Measurements from ENCODE around the gene LGALS3BP. TPM values are rescaled to one million over a fixed set of nuclear protein-coding genes. Genes with fewer than 3 reads are reported as not detected.
"Not testable (repeated sequence)": the region's sequence is repeated elsewhere in the genome, so short reads cannot be mapped to it uniquely, and the experiment has no call there.

Gene LGALS3BP
- total RNA-seq, 2 experiments from 2014 or later, result 64.4 to 71.2 TPM

DNA sequence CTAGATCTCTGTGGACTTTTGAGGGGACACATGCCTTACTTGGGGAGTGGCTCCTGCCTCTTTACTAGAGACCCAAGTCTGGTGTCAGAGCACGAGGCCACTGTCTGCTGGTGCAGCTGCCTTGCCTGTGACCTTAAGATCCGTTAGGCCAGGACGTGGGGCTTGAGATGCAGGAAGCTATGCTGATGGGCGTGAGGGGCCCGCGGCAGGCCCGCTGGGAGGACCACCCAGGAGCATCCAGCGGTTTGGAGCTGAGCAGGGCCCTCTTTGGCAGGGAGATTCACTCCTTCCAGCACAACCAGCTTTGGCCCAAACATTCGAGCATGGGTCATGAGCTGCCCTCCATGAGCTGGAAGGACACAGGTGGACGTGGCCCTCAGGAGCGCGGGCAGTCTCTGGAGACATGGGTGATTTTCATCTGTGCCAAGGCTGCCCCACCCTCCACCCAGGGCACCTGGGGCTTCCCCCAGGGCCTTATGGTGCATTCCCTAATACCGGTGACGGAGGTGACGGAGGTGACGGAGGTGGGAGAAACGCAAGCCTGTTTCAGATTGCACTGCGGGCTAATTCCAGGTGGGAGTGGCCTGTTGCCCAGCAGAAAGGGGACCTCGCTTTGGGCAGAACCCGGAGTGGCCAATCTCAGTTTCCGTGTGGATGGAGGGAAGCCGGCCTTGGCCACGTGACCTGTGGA lies 12.7 kb downstream of the LGALS3BP start:
- intact Hi-C loops (cut with DNase I, micrococcal nuclease), result no loop called here
- H3K36me3 Mint-ChIP-seq (ENCODE audit: low read depth), result peaks cover 10% of the 10 kb centered on the region
- no peak overlapping the region for H3K27ac Mint-ChIP-seq
- peaks cover 6% of the 10 kb centered on the region for H3K4me1 Mint-ChIP-seq
- no peaks in the 10 kb centered on the region for H3K27me3 Mint-ChIP-seq
- ChIA-PET CTCF (interaction anchor here (0.6 to 1.1 kb wide), 5 partner anchors 13 to 650 kb away, joined by 3 to 4 read pairs (median 3); no protein-coding TSS in a partner anchor), POLR2A (no interaction called here)
- H3K9me3 Mint-ChIP-seq (ENCODE audit: low read depth), result no peaks in the 10 kb centered on the region
- no peak for DNase-seq
- no peak for ATAC-seq
- no peak overlapping the region for H3K4me3 Mint-ChIP-seq

DNA sequence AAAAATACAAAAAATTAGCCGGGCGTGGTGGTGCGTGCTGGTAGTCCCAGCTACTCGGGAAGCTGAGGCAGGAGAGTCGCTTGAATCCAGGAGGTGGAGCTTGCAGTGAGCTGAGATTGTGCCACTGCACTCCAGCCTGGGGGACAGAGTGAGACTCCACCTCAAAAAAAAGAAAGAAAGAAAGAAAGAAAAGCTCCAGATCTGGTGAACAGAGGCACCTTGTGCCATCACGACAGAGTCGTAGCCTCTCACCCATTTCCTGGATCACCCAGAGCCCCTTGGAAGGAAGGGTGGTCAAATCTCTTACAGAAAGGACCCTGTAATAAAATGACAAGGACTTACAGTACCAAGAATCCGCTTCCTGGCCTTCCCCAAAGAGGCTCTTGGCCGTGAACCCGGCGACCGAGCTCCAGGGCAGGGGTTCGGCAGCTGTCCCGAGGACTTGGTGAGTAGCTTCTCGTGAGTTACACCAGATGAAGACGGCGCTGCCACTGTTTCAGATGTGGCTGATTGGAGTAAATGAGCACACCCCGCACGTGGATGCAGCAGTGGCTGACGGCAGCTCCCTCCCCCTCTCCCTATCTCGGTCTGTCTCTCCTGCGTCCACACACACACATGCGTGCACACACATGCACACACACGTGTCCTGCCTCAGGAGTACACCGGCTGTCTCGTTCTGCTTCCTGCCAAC lies 13.5 kb downstream of the LGALS3BP start:
- no peak for DNase-seq
- Mint-ChIP-seq H3K27ac (no peak overlapping the region), H3K27me3 (no peaks in the 10 kb centered on the region), H3K4me3 (no peak overlapping the region), H3K4me1 (peaks cover 4% of the 10 kb centered on the region), H3K9me3 (ENCODE audit: low read depth) (no peaks in the 10 kb centered on the region), H3K36me3 (ENCODE audit: low read depth) (peaks cover 10% of the 10 kb centered on the region)
- ChIA-PET POLR2A (interaction anchor here (0.7 to 0.9 kb wide), 2 partner anchors 18 to 40 kb away, joined by 3 read pairs; no protein-coding TSS in a partner anchor), CTCF (interaction anchor here (0.8 to 1.1 kb wide), 3 partner anchors 12 to 100 kb away, joined by 3 to 4 read pairs (median 4); no protein-coding TSS in a partner anchor)
- ATAC-seq, result no peak
- intact Hi-C loops (cut with DNase I, micrococcal nuclease), result no loop called here

DNA sequence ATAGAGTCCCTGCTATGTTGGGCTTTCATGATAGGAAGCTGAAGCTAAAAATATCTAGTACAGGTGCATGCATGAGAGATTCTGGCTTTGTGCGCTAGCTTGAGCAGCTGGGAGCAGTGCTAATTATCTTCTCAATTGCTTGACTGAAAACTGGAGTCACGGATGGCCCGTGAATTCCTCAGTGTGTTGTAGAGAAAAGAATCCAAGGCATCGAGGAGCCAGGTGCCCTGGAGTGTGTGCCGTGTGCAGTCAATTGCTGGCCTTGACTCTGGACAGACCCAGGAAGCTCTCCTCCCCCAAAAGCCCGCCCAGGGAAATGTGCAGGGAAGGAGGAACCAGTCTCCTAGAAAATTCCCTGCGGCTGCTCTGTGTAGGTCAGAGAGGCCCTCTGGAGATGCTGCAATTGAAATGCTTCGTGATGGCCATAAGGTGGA lies 14.2 kb downstream of the LGALS3BP start:
- ChIA-PET POLR2A (interaction anchor here (0.6 to 0.9 kb wide), 3 partner anchors 19 to 41 kb away, joined by 3 read pairs; no protein-coding TSS in a partner anchor), CTCF (interaction anchor here (0.8 to 2.5 kb wide), 6 partner anchors 12 to 520 kb away, joined by 3 to 6 read pairs (median 4); no protein-coding TSS in a partner anchor)
- peaks cover 6% of the 10 kb centered on the region for H3K36me3 Mint-ChIP-seq (ENCODE audit: low read depth)
- H3K4me3 Mint-ChIP-seq, result no peak overlapping the region
- H3K9me3 Mint-ChIP-seq (ENCODE audit: low read depth), result no peaks in the 10 kb centered on the region
- no peaks in the 10 kb centered on the region for H3K4me1 Mint-ChIP-seq
- no peak overlapping the region for H3K27ac Mint-ChIP-seq
- DNase-seq (no peak), ATAC-seq (no peak)
- no peaks in the 10 kb centered on the region for H3K27me3 Mint-ChIP-seq
- intact Hi-C loops (cut with DNase I, micrococcal nuclease), result no loop called here

DNA sequence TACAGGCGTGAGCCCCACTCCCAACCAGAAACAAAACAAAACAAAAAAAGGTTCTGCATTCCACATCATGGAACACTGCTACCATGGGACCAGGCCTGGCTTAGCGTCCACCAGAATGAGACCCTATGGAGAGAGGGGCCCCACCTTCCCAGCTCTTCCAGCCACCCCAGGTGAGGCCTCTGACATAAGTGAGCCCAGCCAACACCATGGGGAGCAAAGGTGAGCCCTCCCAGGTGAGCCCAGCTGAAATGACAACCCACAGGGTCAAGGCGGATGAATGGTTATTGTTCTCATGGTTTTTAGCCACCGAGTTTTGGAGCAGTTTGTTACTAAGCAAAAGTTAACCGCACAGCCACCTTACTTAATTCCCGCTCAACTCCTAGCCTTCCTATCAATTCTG lies 16.3 kb downstream of the LGALS3BP start:
- H3K27ac Mint-ChIP-seq, result no peak overlapping the region
- no peaks in the 10 kb centered on the region for H3K27me3 Mint-ChIP-seq
- no peak overlapping the region for H3K4me3 Mint-ChIP-seq
- ChIA-PET CTCF (interaction anchor here (1.2 to 2.5 kb wide), 2 partner anchors 97 to 814 kb away, joined by 3 to 6 read pairs; no protein-coding TSS in a partner anchor), POLR2A (no interaction called here)
- no peaks in the 10 kb centered on the region for H3K36me3 Mint-ChIP-seq (ENCODE audit: low read depth)
- no peaks in the 10 kb centered on the region for H3K9me3 Mint-ChIP-seq (ENCODE audit: low read depth)
- intact Hi-C loops (cut with DNase I, micrococcal nuclease), result no loop called here
- H3K4me1 Mint-ChIP-seq, result no peaks in the 10 kb centered on the region
- no peak for DNase-seq
- ATAC-seq, result no peak

DNA sequence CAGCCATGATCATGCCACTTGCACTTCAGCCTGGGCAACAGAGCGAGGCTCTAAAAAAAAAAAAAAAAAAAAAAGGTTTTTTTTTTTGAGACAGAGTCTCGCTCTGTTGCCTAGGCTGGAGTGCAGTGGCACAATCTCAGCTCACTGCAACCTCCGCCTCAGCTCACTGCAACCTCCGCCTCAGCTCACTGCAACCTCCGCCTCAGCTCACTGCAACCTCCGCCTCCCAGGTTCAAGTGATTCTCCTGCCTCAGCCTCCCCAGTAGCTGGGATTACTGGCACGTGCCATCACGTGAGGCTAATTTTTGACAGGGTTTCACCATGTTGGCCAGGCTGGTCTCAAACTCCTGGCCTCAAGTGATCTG lies 16.8 kb downstream of the LGALS3BP start:
- H3K4me1 Mint-ChIP-seq; H3K27ac Mint-ChIP-seq; intact Hi-C loops (cut with DNase I, micrococcal nuclease); H3K4me3 Mint-ChIP-seq; H3K9me3 Mint-ChIP-seq (ENCODE audit: low read depth); DNase-seq; ATAC-seq; H3K36me3 Mint-ChIP-seq (ENCODE audit: low read depth); H3K27me3 Mint-ChIP-seq; POLR2A ChIA-PET: not testable (repeated sequence)
- CTCF ChIA-PET, result interaction anchor here (2.5 kb wide), 1 partner anchor 97 kb away, joined by 6 read pairs; no protein-coding TSS in a partner anchor

DNA sequence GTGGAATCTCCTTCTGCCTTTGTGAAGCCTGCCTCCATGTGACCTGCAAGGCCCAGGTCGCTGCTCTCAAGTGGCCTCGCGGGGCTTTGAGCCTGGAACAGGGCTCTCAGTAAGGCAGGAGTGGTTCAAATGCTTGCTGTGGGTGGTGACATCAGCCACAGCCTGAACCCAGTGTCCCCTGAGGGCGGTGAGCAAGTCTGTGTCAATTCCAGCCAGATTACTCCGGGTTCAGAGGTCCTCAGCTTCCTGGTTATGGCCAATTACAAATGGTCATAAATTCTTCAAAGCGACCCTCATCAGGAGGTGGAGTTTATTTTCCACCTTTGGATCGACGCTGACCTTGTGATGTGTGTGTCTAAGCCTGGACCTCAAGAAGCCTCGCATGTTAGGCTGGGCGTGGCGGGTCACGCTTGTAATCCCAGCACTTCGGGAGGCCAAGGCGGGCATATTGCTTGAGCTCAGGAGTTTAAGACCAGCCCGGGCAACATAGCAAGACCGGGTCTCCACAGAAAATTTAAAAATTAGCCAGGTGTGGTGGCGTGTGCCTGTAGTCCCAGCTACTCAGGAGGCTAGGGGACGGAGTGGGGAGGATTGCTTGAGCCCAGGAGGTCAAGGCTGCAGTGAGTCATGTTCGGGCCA lies 17.3 kb downstream of the LGALS3BP start:
- no peak overlapping the region for H3K4me3 Mint-ChIP-seq
- H3K36me3 Mint-ChIP-seq (ENCODE audit: low read depth), result no peaks in the 10 kb centered on the region
- H3K4me1 Mint-ChIP-seq, result no peaks in the 10 kb centered on the region
- intact Hi-C loops (cut with DNase I, micrococcal nuclease), result no loop called here
- H3K27me3 Mint-ChIP-seq, result no peaks in the 10 kb centered on the region
- H3K27ac Mint-ChIP-seq, result no peak overlapping the region
- no peak for ATAC-seq
- POLR2A ChIA-PET, result no interaction called here
- no peaks in the 10 kb centered on the region for H3K9me3 Mint-ChIP-seq (ENCODE audit: low read depth)
- CTCF ChIA-PET, result interaction anchor here (0.8 kb wide), 1 partner anchor 8 kb away, joined by 4 read pairs; no protein-coding TSS in a partner anchor
- DNase-seq, result no peak

DNA sequence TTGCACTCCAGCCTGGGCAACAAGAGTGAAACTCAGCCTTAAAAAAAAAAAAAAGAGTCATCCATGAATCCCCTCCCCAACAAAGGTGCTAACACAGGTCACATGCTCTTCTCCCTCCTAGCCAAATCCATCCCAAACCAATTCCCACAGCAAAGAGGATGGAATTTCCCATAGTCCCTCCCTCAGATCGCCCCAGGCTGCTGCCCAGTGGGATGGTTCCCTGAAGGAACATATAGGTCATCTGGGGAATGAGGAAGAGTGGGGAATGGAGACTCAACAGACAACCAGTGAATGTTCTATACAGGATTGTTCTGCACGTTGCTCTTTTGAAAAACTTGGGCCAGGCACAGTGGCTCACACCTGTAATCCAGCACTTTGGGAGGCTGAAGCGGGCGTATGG lies 18.2 kb downstream of the LGALS3BP start:
- Mint-ChIP-seq H3K4me1 (no peaks in the 10 kb centered on the region), H3K27me3 (no peaks in the 10 kb centered on the region), H3K36me3 (ENCODE audit: low read depth) (no peaks in the 10 kb centered on the region), H3K4me3 (no peak overlapping the region), H3K9me3 (ENCODE audit: low read depth) (no peaks in the 10 kb centered on the region), H3K27ac (no peak overlapping the region)
- no peak for ATAC-seq
- ChIA-PET CTCF (interaction anchor here (0.8 to 1.3 kb wide), 2 partner anchors 9 to 96 kb away, joined by 4 read pairs; no protein-coding TSS in a partner anchor), POLR2A (no interaction called here)
- DNase-seq, result no peak
- intact Hi-C loops (cut with DNase I, micrococcal nuclease), result no loop called here

DNA sequence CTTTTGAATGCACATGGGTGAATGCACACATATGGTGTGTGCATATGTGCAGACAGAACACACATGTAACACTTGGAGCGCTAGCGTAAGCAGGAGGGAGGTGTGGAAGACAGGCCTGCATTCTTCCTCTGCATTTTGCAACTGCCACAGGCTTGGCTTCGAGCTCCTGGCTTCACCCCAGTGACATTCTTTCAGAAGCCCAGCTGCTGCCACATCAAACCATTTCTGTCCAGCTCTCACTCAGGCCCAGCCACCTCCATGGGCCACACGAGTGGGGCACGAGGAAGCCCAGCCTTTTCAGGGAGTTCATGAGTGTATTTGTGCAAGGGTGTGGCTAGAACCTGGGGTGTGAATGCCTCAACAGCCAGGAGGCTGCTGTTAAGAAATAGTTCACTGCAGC lies 18.8 kb downstream of the LGALS3BP start:
- H3K4me3 Mint-ChIP-seq, result no peak overlapping the region
- no peak for DNase-seq
- no peaks in the 10 kb centered on the region for H3K27me3 Mint-ChIP-seq
- no peaks in the 10 kb centered on the region for H3K4me1 Mint-ChIP-seq
- intact Hi-C loops (cut with DNase I, micrococcal nuclease), result no loop called here
- H3K36me3 Mint-ChIP-seq (ENCODE audit: low read depth), result no peaks in the 10 kb centered on the region
- H3K9me3 Mint-ChIP-seq (ENCODE audit: low read depth), result no peaks in the 10 kb centered on the region
- ChIA-PET CTCF (interaction anchor here (1.1 to 1.3 kb wide), 2 partner anchors 11 to 95 kb away, joined by 4 to 6 read pairs; no protein-coding TSS in a partner anchor), POLR2A (no interaction called here)
- no peak overlapping the region for H3K27ac Mint-ChIP-seq
- ATAC-seq, result no peak

DNA sequence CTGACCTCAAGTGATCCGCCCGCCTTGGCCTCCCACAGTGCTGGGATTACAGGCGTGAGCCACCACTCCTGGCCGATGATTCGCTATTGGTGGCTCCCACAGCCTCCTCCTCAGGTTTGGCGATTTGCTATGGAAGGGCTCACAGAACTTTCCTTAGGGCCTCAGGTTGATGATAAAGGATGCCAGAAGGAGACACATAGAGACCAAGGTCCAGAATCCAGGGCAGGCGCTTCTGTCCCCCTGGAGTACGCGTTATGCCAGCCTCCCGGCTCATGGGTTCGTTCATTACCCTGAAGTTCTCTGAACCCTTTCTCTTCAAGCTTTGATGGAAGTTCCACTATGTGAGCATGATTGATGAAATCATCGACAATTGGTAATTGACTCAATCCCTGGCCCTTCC lies 19.9 kb downstream of the LGALS3BP start:
- Mint-ChIP-seq H3K27me3 (no peaks in the 10 kb centered on the region), H3K9me3 (ENCODE audit: low read depth) (no peaks in the 10 kb centered on the region), H3K27ac (no peak overlapping the region), H3K4me3 (no peak overlapping the region), H3K4me1 (peaks cover under 1% of the 10 kb centered on the region), H3K36me3 (ENCODE audit: low read depth) (no peaks in the 10 kb centered on the region)
- ChIA-PET POLR2A (no interaction called here), CTCF (interaction anchor here (0.6 to 1.1 kb wide), 3 partner anchors 12 to 1785 kb away, joined by 3 to 6 read pairs (median 4); no protein-coding TSS in a partner anchor)
- intact Hi-C loops (cut with DNase I, micrococcal nuclease), result no loop called here
- ATAC-seq (no peak), DNase-seq (no peak)

DNA sequence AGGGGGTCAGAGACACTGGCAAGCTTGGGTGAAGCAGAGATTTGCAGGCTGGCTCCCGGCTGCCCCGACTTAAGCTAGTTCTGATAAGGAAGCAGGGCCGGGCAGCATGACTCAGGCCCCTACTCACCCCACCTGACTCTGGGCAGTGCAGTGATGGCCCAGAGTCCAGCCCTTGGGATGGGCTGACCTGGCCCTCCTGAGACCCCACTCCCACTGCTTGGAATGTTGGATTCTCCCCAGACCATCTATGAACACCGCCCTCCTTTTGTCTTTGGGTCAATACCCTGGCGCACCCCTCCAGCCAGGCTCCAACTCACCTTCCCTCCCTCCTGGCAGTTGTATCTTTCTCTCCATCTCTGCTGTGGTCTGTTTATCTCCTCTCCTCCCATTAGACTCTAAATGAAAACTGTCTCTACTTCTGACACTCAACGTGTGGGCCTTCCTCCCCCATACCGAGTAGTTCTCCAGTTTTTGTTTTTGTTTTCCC lies 21.0 kb downstream of the LGALS3BP start:
- H3K9me3 Mint-ChIP-seq (ENCODE audit: low read depth), result no peaks in the 10 kb centered on the region
- POLR2A ChIA-PET, result no interaction called here
- DNase-seq (no peak), ATAC-seq (no peak)
- peaks cover 4% of the 10 kb centered on the region for H3K4me1 Mint-ChIP-seq
- H3K27ac Mint-ChIP-seq, result no peak overlapping the region
- CTCF ChIA-PET, result interaction anchor here (0.6 kb wide), 1 partner anchor 92 kb away, joined by 3 read pairs; no protein-coding TSS in a partner anchor
- intact Hi-C loops (cut with DNase I, micrococcal nuclease), result no loop called here
- H3K27me3 Mint-ChIP-seq, result no peaks in the 10 kb centered on the region
- H3K4me3 Mint-ChIP-seq, result no peak overlapping the region
- no peaks in the 10 kb centered on the region for H3K36me3 Mint-ChIP-seq (ENCODE audit: low read depth)

DNA sequence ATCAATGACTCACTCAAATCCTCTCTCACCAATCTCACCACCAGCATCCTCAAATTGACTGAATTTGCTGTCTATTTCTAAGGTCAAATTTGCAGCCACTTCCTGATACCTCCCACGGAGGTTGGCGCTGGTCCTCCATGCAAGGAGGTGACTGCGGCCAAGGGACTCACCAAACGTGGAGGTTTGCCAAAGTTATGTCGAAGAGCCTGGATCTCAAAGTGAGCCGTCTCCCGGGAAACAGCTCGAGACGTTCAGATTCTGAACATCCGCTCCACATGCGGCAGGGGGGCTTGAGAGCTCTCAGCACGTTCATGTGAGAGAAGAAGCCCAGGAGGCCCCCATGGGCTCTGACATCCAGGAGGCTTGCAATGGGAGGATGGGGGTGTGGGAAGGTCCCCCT lies 22.6 kb downstream of the LGALS3BP start:
- CTCF ChIA-PET, result interaction anchor here (0.6 kb wide), 1 partner anchor 8 kb away, joined by 3 read pairs; no protein-coding TSS in a partner anchor

More for the DNA sequence above, 22.6 kb downstream of the LGALS3BP start:
- Mint-ChIP-seq H3K4me3 (no peak overlapping the region), H3K4me1 (peaks cover 4% of the 10 kb centered on the region), H3K27me3 (peaks cover 2% of the 10 kb centered on the region), H3K36me3 (ENCODE audit: low read depth) (no peaks in the 10 kb centered on the region), H3K27ac (no peak overlapping the region), H3K9me3 (ENCODE audit: low read depth) (no peaks in the 10 kb centered on the region)
- POLR2A ChIA-PET, result no interaction called here
- no peak for ATAC-seq
- intact Hi-C loops (cut with DNase I, micrococcal nuclease), result no loop called here
- DNase-seq, result no peak
